Breast epithelium (tissue), 4 donors: ENCODE measurements around the gene MAD1L1. TPM values are rescaled to one million over a fixed set of nuclear protein-coding genes. Genes with fewer than 3 reads are reported as not detected.
A peak's percentile ranks its signal among the peaks of the same experiment; 100 is the strongest.

Source experiments
- DNase-seq, 2 donors: peaks; one replicate each; pipeline ENCODE4 v3.0.0-alpha.2; 2019; ENCODE audit warnings: low spot score in 2 of 2
- H3K27ac ChIP-seq, 2 donors: fragments of 200-600 bp; sonication (generic) in 1 of 2; one replicate each; pipeline ENCODE4 v1.5.1; 2016 to 2019; ENCODE audit warnings: mild to moderate bottlenecking in 1 of 2
- H3K27me3 ChIP-seq, 2 donors: fragments of 200-600 bp; sonication (generic) in 1 of 2; one replicate each; pipeline versions ENCODE4 v1.5.1 to v1.6.0; 2017 to 2019; ENCODE audit warnings: control low read depth in 1 of 2, mild to moderate bottlenecking in 1 of 2
- H3K36me3 ChIP-seq: fragments of 200-600 bp; one replicate; pipeline ENCODE4 v1.5.1; 2019
- H3K4me1 ChIP-seq, 2 donors: fragments of 200-600 bp; sonication (generic); one replicate each; pipeline ENCODE4 v1.5.1; 2016 to 2019; ENCODE audit warnings: control low read depth in 1 of 2
- H3K4me3 ChIP-seq, 3 donors: fragments of 200-600 bp; sonication (generic); 1 replicate in 2 of 3; 2 replicates in 1 of 3; pipeline ENCODE4 v1.5.1; 2016 to 2019; ENCODE audit warnings: mild to moderate bottlenecking in 3 of 3, moderate library complexity in 2 of 3
- H3K9me3 ChIP-seq, 2 donors: fragments of 200-600 bp; sonication (generic) in 1 of 2; one replicate each; pipeline ENCODE4 v1.5.1; 2016 to 2019; ENCODE audit warnings: control low read depth in 1 of 2
- CTCF ChIP-seq, 3 donors: fragments of 450-650 bp; IDR thresholded peaks; one replicate each; pipeline ENCODE4 v1.5.1; 2016 to 2017; ENCODE audit warnings: antibody characterized with exemption in 3 of 3, mild to moderate bottlenecking in 3 of 3, moderate library complexity in 3 of 3
- POLR2A ChIP-seq: fragments of 450-650 bp; IDR thresholded peaks from one replicate; pipeline ENCODE4 v1.6.1; 2016; ENCODE audit warnings: antibody characterized with exemption, mild to moderate bottlenecking, moderate library complexity
- POLR2AphosphoS5 ChIP-seq, 3 donors: sonication (generic); formaldehyde crosslinking; IDR thresholded peaks; one replicate each; pipeline ENCODE4 v1.6.1; 2017; ENCODE audit warnings: antibody characterized with exemption in 3 of 3
- intact Hi-C: fragments of 100-400 bp; cut with DNase I; formaldehyde crosslinking; loops from one replicate; pipeline ENCODE4 v1.15.1; 2023; ENCODE audit warnings: low total_unique reads
- total RNA-seq, 3 donors: library from RNA; depleted of rRNA; stranded (reverse); fragments of >200 nt; gene quantifications; one replicate each; pipeline ENCODE4 v1.1.0, GENCODE V29; 2016

MAD1L1 gene
- total RNA-seq, 3 donors from 2014 or later = 27.7 to 33.9 (median 28.8) TPM

- H3K27ac ChIP-seq = no peak overlapping the region
- peak in 1 of 2 donors; percentile 25 for DNase-seq
- no peaks in the 10 kb centered on the region for H3K9me3 ChIP-seq
- H3K27me3 ChIP-seq = no peaks in the 10 kb centered on the region
- TF ChIP-seq POLR2A (no peak), CTCF (IDR thresholded peaks at IDR 0.05) (no peak), POLR2AphosphoS5 (IDR thresholded peaks at IDR 0.05) (no peak)
- no peaks in the 10 kb centered on the region for H3K4me1 ChIP-seq
- H3K4me3 ChIP-seq = no peak overlapping the region
- intact Hi-C loops = no loop called here
- no peaks in the 10 kb centered on the region for H3K36me3 ChIP-seq
Measured at GRCh38 chr7:2195400-2196246, 37.1 kb downstream of the MAD1L1 start.

DNA sequence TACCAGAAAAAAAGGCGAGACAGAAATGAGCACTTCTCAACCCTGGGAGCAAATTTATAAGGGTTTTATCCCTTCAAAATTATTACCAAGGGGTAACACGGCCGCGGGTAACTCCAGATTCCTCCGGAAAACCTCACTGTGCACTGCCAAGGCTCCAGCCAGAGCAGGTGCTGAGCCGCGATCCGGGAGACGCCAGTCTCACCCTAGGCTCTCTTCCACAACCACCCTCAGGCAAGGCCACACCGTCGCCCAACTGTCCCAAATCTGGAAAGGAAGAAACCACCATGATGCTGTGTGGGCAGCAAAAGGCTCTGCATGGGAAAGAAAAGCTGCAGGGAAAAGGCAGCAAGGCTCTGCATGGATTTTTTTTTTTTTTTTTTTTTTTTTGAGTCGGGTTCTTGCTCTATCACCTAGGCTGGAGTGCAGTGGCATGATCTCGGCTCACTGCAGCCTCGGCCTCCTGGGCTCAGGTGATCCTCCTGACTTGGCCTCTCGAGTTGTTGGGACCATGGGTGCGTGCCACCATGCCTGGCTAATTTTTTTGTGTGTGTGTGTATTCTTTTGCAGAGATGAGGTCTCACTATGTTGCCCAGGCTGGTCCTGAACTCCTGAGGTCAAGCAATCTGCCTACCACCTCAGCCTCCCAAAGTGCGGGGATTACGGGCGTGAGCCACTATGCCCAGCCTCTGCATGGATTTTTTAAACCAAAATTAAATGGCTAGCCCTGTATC lies 39.0 kb downstream of the MAD1L1 start:
- intact Hi-C loops = no loop called here
- Histone ChIP-seq H3K27ac (no peak overlapping the region), H3K36me3 (no peaks in the 10 kb centered on the region), H3K9me3 (peaks cover 0 to 6% of the 10 kb centered on the region in 2 donors), H3K27me3 (no peaks in the 10 kb centered on the region), H3K4me1 (no peaks in the 10 kb centered on the region), H3K4me3 (no peak overlapping the region)
- DNase-seq = no peak
- TF ChIP-seq POLR2AphosphoS5 (IDR thresholded peaks at IDR 0.05) = no peak

DNA sequence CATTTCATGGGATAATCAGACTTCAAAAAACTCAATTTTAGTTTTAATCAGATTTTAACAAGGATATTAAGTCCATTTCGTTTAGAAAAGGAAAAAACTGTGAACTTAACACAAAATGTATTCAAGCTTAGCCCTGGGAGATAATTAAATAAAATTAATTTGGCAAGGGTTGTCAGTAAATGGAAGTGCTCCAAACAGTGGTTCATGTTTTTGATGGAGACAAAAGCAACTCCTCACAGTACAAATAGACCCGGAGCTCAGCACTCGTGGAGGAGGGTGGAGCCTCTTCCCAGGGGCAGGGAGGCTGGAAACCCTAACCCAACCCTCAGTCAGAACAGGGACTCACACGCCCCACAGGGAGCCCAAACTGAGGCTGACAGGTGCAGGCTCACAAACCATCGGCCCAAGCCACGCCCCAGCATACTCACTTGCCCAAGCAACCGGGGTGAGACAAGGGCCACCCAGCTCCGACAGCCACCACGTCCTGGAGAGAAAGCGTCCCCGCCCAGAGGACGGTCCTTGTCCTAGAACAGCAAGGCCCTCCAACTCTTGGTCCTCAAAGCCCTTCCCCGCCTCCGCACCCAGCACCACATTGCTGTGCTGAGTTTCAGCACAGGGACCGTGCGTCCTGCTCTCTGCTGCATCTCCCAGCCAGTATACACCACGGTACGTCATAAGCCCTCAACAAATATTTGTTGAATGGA lies 39.8 kb downstream of the MAD1L1 start:
- H3K4me3 ChIP-seq = no peak overlapping the region
- peaks cover 0 to 6% of the 10 kb centered on the region in 2 donors for H3K9me3 ChIP-seq
- no peak for DNase-seq
- H3K36me3 ChIP-seq = no peaks in the 10 kb centered on the region
- H3K27me3 ChIP-seq = no peaks in the 10 kb centered on the region
- H3K27ac ChIP-seq = no peak overlapping the region
- no peaks in the 10 kb centered on the region for H3K4me1 ChIP-seq
- TF ChIP-seq POLR2AphosphoS5 (IDR thresholded peaks at IDR 0.05) (no peak), POLR2A (no peak), CTCF (IDR thresholded peaks at IDR 0.05) (no peak)
- intact Hi-C loops = no loop called here

- intact Hi-C loops = no loop called here
- Histone ChIP-seq H3K27ac (no peak overlapping the region), H3K27me3 (no peaks in the 10 kb centered on the region), H3K36me3 (no peaks in the 10 kb centered on the region), H3K4me1 (no peaks in the 10 kb centered on the region), H3K9me3 (peaks cover 0 to 6% of the 10 kb centered on the region in 2 donors), H3K4me3 (no peak overlapping the region)
- no peak for DNase-seq
- TF ChIP-seq CTCF (IDR thresholded peaks at IDR 0.05) (no peak), POLR2A (no peak), POLR2AphosphoS5 (IDR thresholded peaks at IDR 0.05) (no peak)
Measured at GRCh38 chr7:2191016-2191415, 41.7 kb downstream of the MAD1L1 start.

- no peak for DNase-seq
- Histone ChIP-seq H3K27me3 (no peaks in the 10 kb centered on the region), H3K27ac (no peak overlapping the region), H3K4me1 (no peaks in the 10 kb centered on the region), H3K4me3 (no peak overlapping the region), H3K36me3 (no peaks in the 10 kb centered on the region), H3K9me3 (peaks cover 0 to 6% of the 10 kb centered on the region in 2 donors)
- intact Hi-C loops = no loop called here
- no peak for TF ChIP-seq POLR2A
- no peak for TF ChIP-seq POLR2AphosphoS5 (IDR thresholded peaks at IDR 0.05)
- TF ChIP-seq CTCF (IDR thresholded peaks at IDR 0.05) = no peak
Measured at GRCh38 chr7:2190531-2190930, 42.2 kb downstream of the MAD1L1 start.
